Stimulated activated CD8-positive, alpha-beta memory T cell treated with anti-CD3 and anti-CD28 coated beads, Interleukin-12 subunit alpha, Interleukin-12 subunit beta, amount 100 ng/mL, for 1 hour (primary cell): ENCODE data around the gene MAD2L1BP.
"Not testable (repeated sequence)": the region's sequence is repeated elsewhere in the genome, so short reads cannot be mapped to it uniquely, and the experiment has no call there.

ENCODE experiments used
- DNase-seq: peaks from one replicate; pipeline ENCODE4 v3.0.0-alpha.2; 2020; ENCODE audit warnings: low read depth

Gene MAD2L1BP

GRCh38 chr6:43627008-43627825 is 8.4 kb upstream of the MAD2L1BP start:
- no peak for DNase-seq

- peak; percentile 30 for DNase-seq
These were observed 7.1 kb upstream of the MAD2L1BP start for GRCh38 chr6:43628393-43629103.

GRCh38 chr6:43629104-43629504 is 6.5 kb upstream of the MAD2L1BP start, which contains the start of gene GTPBP2:
TSS of gene GTPBP2 (minus strand) at chr6:43629264. CDS start at chr6:43629162, 102 bp downstream.
- DNase-seq = peak; percentile 93

GRCh38 chr6:43629505-43630300 is 5.9 kb upstream of the MAD2L1BP start:
- peak; percentile 84 for DNase-seq

GRCh38 chr6:43630980-43631619 is 4.5 kb upstream of the MAD2L1BP start:
- DNase-seq = no peak

- DNase-seq = not testable (repeated sequence)
These were observed 2.6 kb upstream of the MAD2L1BP start for GRCh38 chr6:43633002-43633401.

- no peak for DNase-seq
These were observed 837 bp upstream of the MAD2L1BP start for GRCh38 chr6:43634702-43635303.

GRCh38 chr6:43636308-43636659 is 644 bp downstream of the MAD2L1BP start:
- no peak for DNase-seq

GRCh38 chr6:43639984-43640800 is 4.6 kb downstream of the MAD2L1BP start:
- DNase-seq = no peak

- peak; percentile 30 for DNase-seq
These were observed 9.4 kb downstream of the MAD2L1BP start, which contains the start of gene RSPH9 for GRCh38 chr6:43644940-43645612. TSS of gene RSPH9 (plus strand) at chr6:43645036. CDS start at chr6:43645099, 63 bp downstream.

- no peak for DNase-seq
These were observed 9.9 kb downstream of the MAD2L1BP start for GRCh38 chr6:43645613-43645964.

- DNase-seq = no peak
These were observed 12.0 kb downstream of the MAD2L1BP start for GRCh38 chr6:43647613-43648012.

GRCh38 chr6:43648248-43648647 is 12.6 kb downstream of the MAD2L1BP start:
- no peak for DNase-seq

GRCh38 chr6:43652822-43653221 is 17.2 kb downstream of the MAD2L1BP start:
- not testable (repeated sequence) for DNase-seq

- no peak for DNase-seq
These were observed 21.7 kb downstream of the MAD2L1BP start for GRCh38 chr6:43657221-43657802.

GRCh38 chr6:43658161-43658560 is 22.5 kb downstream of the MAD2L1BP start:
- DNase-seq = no peak

- DNase-seq = not testable (repeated sequence)
These were observed 27.3 kb downstream of the MAD2L1BP start for GRCh38 chr6:43662948-43663347.

GRCh38 chr6:43665376-43665775 is 29.7 kb downstream of the MAD2L1BP start:
- DNase-seq = no peak

- no peak for DNase-seq
These were observed 30.7 kb downstream of the MAD2L1BP start for GRCh38 chr6:43666196-43666920.
